Keratinocyte (primary cell): ENCODE measurements around the gene CCDC148. TPM values are rescaled to one million over a fixed set of nuclear protein-coding genes. Genes with fewer than 3 reads are reported as not detected.

Experiments used
- DNase-seq: peaks from one replicate; pipeline ENCODE4 v3.0.0-alpha.2; 2011; ENCODE audit warnings: low read depth, missing footprints, low spot score
- FAIRE-seq: peaks from 2 replicates; lab custom pipeline; 2011; peaks lifted over from hg19 to GRCh38; lab: Jason Lieb, UNC
- H2AFZ ChIP-seq: 2 replicates; pipeline ENCODE4 v1.6.0; 2012; ENCODE audit warnings: low read length, control low read depth, inconsistent platforms; ENCODE audit not compliant: control insufficient read depth
- H3K27ac ChIP-seq: 2 replicates; pipeline ENCODE4 v1.5.1; 2011; ENCODE audit warnings: low read length; ENCODE audit not compliant: control insufficient read depth, insufficient read depth
- H3K27me3 ChIP-seq: 3 replicates; pipeline ENCODE4 v1.6.0; 2011; ENCODE audit warnings: low read length; ENCODE audit not compliant: control insufficient read depth, insufficient read depth; ENCODE audit errors: extremely low read depth
- H3K36me3 ChIP-seq, 2 experiments: 2 replicates in 1 of 2; 3 replicates in 1 of 2; pipeline ENCODE4 v1.5.1; 2011; ENCODE audit warnings: low read length in 2 of 2, mild to moderate bottlenecking in 1 of 2; ENCODE audit not compliant: control insufficient read depth in 2 of 2, insufficient read depth in 2 of 2; ENCODE audit errors: extremely low read depth in 1 of 2
- H3K4me1 ChIP-seq: 3 replicates; pipeline ENCODE4 v1.5.1; 2011; ENCODE audit warnings: low read length; ENCODE audit not compliant: control insufficient read depth, insufficient read depth; ENCODE audit errors: extremely low read depth
- H3K4me2 ChIP-seq: 3 replicates; pipeline ENCODE4 v1.6.0; 2011; ENCODE audit warnings: low read depth, low read length; ENCODE audit not compliant: control insufficient read depth, insufficient read depth; ENCODE audit errors: extremely low read depth
- H3K4me3 ChIP-seq, 3 experiments: fragments of 200-600 bp in 1 of 3; sonication (generic) in 1 of 3; 2 replicates in 2 of 3; 3 replicates in 1 of 3; pipeline ENCODE4 v1.5.1; 2011 to 2016; ENCODE audit warnings: low read length in 3 of 3, mild to moderate bottlenecking in 3 of 3, control low read depth in 2 of 3, inconsistent platforms in 1 of 3, low read depth in 1 of 3, mixed read lengths in 1 of 3, mixed run types in 1 of 3, moderate library complexity in 1 of 3; ENCODE audit not compliant: control insufficient read depth in 2 of 3, insufficient read depth in 2 of 3; ENCODE audit errors: extremely low read depth in 1 of 3
- H3K79me2 ChIP-seq: 2 replicates; pipeline ENCODE4 v1.6.0; 2012; ENCODE audit warnings: low read length; ENCODE audit not compliant: control insufficient read depth, insufficient read depth
- H3K9ac ChIP-seq: 3 replicates; pipeline ENCODE4 v1.6.0; 2011; ENCODE audit warnings: low read length; ENCODE audit not compliant: control insufficient read depth, insufficient read depth; ENCODE audit errors: extremely low read depth
- H3K9me1 ChIP-seq: 3 replicates; pipeline ENCODE4 v1.6.0; 2011; ENCODE audit warnings: low read length; ENCODE audit not compliant: control insufficient read depth, insufficient read depth; ENCODE audit errors: extremely low read depth
- H3K9me3 ChIP-seq: 2 replicates; pipeline ENCODE4 v1.5.1; 2012; ENCODE audit warnings: low read depth, low read length; ENCODE audit not compliant: control insufficient read depth
- H4K20me1 ChIP-seq: 3 replicates; pipeline ENCODE4 v1.6.0; 2011; ENCODE audit warnings: low read length; ENCODE audit not compliant: control insufficient read depth, insufficient read depth; ENCODE audit errors: extremely low read depth
- CTCF ChIP-seq, 3 experiments: IDR thresholded peaks in 1 of 3; conservative IDR thresholded peaks in 1 of 3; optimal IDR thresholded peaks in 1 of 3; 2 replicates in 2 of 3; 3 replicates in 1 of 3; pipeline versions ENCODE3 to v1.5.1; 2011; ENCODE audit warnings: low read length in 3 of 3, mild to moderate bottlenecking in 3 of 3, moderate library complexity in 2 of 3, control low read depth in 1 of 3, inconsistent platforms in 1 of 3; ENCODE audit not compliant: insufficient read depth in 2 of 3; ENCODE audit errors: extremely low read depth in 1 of 3
- EZH2 ChIP-seq: IDR thresholded peaks from one replicate; pipeline ENCODE4 v1.6.1; 2012; ENCODE audit warnings: inconsistent platforms, mild to moderate bottlenecking, low read length, moderate library complexity
- dilution Hi-C: fragments of 300-500 bp; cut with MboI; formaldehyde crosslinking; loops from one replicate; pipeline ENCODE4 v1.7.0; 2020; ENCODE audit warnings: low sequenced_read_pairs; ENCODE audit not compliant: extremely low pct_ligation_motif_present
- polyA plus RNA-seq, 5 experiments: library from polyadenylated mRNA; depleted of rRNA in 3 of 5; stranded (reverse) in 3 of 5; stranded (forward) in 1 of 5; unstranded in 1 of 5; fragments of >200 nt; gene quantifications; 1 replicate in 1 of 5; 2 replicates in 3 of 5; 3 replicates in 1 of 5; pipeline versions ENCODE4 v1.2.1 to v1.2.3, GENCODE V29; 2011 to 2012; ENCODE audit warnings: missing spikeins in 2 of 5, low read depth in 1 of 5, low replicate concordance in 1 of 5

The CCDC148 gene
- polyA plus RNA-seq, 1 donor (not counting 4 experiments of a cell fraction or from before 2014, with no cell fraction given) = 0.39 TPM

GRCh38 chr2:158489366-158490112 lies 33.0 kb upstream of the CCDC148 start:
- FAIRE-seq (no peak), DNase-seq (no peak)
- peaks cover 4% of the 10 kb centered on the region for H3K9me1 ChIP-seq
- peaks cover 13% of the 10 kb centered on the region for H3K4me1 ChIP-seq
- H3K27ac ChIP-seq = no peak overlapping the region
- no peak for TF ChIP-seq CTCF (optimal IDR thresholded peaks at IDR 0.05 in 1 of 3, IDR thresholded peaks at IDR 0.05 in 1 of 3, conservative IDR thresholded peaks at IDR 0.05 in 1 of 3; ENCODE audit: extremely low read depth in 1 of 3, insufficient read depth in 2 of 3, low read length in 3 of 3)
- no peak for TF ChIP-seq EZH2
- no peaks in the 10 kb centered on the region for H3K36me3 ChIP-seq
- H4K20me1 ChIP-seq = no peaks in the 10 kb centered on the region
- H3K79me2 ChIP-seq = peaks cover 84% of the 10 kb centered on the region
- H3K4me3 ChIP-seq = no peak overlapping the region
- H3K4me2 ChIP-seq = no peak overlapping the region
- dilution Hi-C loops = no loop called here
- no peak overlapping the region for H3K9ac ChIP-seq
- no peaks in the 10 kb centered on the region for H3K9me3 ChIP-seq
- H2AFZ ChIP-seq = no peak overlapping the region
- no peaks in the 10 kb centered on the region for H3K27me3 ChIP-seq

DNA sequence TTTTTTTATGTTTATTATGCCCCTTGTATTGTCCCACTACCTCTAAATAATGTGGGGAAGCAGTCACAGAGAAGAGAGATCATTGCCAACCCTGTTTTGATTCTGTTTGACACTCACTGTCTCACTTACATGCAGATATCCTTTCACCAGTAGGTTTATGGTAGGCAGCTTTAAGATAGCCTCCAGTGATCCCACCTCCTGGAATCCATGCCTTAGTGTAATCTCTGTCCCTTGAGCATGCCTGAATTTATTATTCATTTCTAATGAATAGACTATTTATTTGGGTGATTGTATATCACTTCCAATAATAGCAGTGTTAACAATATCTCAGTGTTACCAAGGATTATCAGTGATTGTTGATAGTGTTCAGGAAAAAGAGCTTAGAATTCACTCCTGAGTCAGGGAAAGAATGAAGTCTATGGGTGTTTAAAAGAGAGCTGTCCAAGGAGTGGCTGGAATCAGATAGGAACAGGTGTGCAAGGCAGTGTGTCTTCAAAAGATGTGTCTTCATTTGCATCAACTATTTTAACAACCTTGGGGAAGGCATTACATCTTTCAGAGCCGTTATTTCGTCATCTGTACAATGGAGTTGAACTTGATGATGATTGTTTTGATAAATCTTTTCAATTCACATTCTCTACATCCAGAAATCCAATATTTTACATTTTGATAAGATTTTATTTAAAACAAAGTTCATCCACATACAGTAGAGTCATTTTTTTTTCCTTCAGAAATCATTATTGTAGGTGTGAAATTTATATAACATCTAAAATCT lies 32.1 kb upstream of the CCDC148 start:
- Histone ChIP-seq H3K27ac (no peak overlapping the region), H3K79me2 (peaks cover 85% of the 10 kb centered on the region), H3K27me3 (no peaks in the 10 kb centered on the region), H3K4me2 (no peak overlapping the region), H3K9ac (no peak overlapping the region), H3K4me1 (peaks cover 13% of the 10 kb centered on the region), H3K4me3 (no peak overlapping the region), H3K9me1 (peaks cover 4% of the 10 kb centered on the region), H2AFZ (no peak overlapping the region), H3K36me3 (no peaks in the 10 kb centered on the region), H3K9me3 (no peaks in the 10 kb centered on the region), H4K20me1 (no peaks in the 10 kb centered on the region)
- TF ChIP-seq CTCF (optimal IDR thresholded peaks at IDR 0.05 in 1 of 3, IDR thresholded peaks at IDR 0.05 in 1 of 3, conservative IDR thresholded peaks at IDR 0.05 in 1 of 3; ENCODE audit: extremely low read depth in 1 of 3, insufficient read depth in 2 of 3, low read length in 3 of 3) (no peak), EZH2 (no peak)
- FAIRE-seq (no peak), DNase-seq (no peak)
- dilution Hi-C loops = no loop called here
